ENCODE data around the gene GAPT.
"Not testable (repeated sequence)": the region's sequence is repeated elsewhere in the genome, so short reads cannot be mapped to it uniquely, and the experiment has no call there.

GRCh38 chr5:58541935-58542334 lies 50.7 kb downstream of the GAPT start:
- not testable (repeated sequence) for TF ChIP-seq CTCF, POLR2A (IDR thresholded peaks at IDR 0.05)
